Measurements from ENCODE around the gene SLC30A2. TPM values are rescaled to one million over a fixed set of nuclear protein-coding genes. Genes with fewer than 3 reads are reported as not detected.

The SLC30A2 gene
- total and polyA plus RNA-seq, 2 of the 13 experiments (the other 11 are each of a cell fraction or from before 2014, with no cell fraction given): not detected

DNA sequence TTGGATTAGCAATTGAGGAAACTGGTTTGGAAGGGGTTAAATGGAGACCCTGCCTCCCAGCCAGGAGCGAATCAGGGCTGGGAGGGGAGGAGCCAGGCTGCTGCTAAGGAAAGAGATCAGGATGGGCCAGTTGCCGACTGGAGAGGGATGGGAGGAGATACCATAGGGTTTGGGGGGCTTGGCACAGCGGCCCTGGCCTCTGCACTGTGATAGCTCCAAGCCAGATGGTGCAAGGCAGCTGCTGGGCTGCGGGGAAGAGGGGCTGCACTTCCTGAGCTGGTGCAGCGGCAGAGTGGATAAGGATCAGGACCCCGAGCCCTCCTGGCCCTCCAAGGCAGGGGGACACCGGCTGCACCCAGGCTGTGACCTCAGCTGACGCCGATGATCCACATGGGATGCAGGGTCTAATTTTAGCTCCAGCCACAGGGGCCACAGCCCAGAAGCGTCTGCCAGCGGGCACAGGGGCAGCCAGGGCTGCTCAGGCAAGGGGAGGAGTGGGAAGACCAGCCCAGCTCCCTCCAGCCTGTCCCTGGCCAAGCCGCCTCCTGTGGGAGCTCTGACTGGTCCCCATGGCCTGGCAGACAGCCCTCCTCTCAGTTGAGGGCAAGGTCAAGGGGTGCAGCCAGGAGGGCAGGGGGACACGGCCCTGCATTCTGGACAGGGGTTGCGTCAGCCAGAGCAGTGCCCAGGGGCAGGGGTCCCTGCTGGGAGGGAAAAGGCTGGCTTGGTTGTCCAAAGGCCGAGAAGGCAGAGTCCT, 24.1 kb downstream of the SLC30A2 start, which contains the start of gene EXTL1 (continued):
- TF ChIP-seq ZNF589 (CRISPR knock-in tag; conservative IDR thresholded peaks at IDR 0.05) (no peak), ZNF280B (CRISPR knock-in tag; IDR thresholded peaks at IDR 0.05; ENCODE audit: borderline replicate concordance) (no peak), ZMYM3 (CRISPR knock-in tag; IDR thresholded peaks at IDR 0.05) (no peak), MYC (CRISPR knock-in tag; IDR thresholded peaks at IDR 0.05; ENCODE audit: borderline replicate concordance) (no peak; the same call in 1 of the 2 replicates), ZNF598 (CRISPR knock-in tag; IDR thresholded peaks at IDR 0.05; ENCODE audit: borderline replicate concordance) (no peak), NFE2 (CRISPR knock-in tag; IDR thresholded peaks at IDR 0.05) (no peak), ZNF615 (CRISPR knock-in tag; IDR thresholded peaks at IDR 0.05; ENCODE audit: borderline replicate concordance) (no peak), ZNF382 (CRISPR knock-in tag; IDR thresholded peaks at IDR 0.05; ENCODE audit: borderline replicate concordance) (no peak), MXI1 (IDR thresholded peaks at IDR 0.05; ENCODE audit: borderline replicate concordance, low read depth, low read length) (no peak), CEBPG (CRISPR knock-in tag; IDR thresholded peaks at IDR 0.05) (0 out of 2 replicates have a peak, but pooled peaks have one; percentile 58), ZIK1 (CRISPR knock-in tag; IDR thresholded peaks at IDR 0.05; ENCODE audit: borderline replicate concordance, low read depth) (no peak), ZNF605 (CRISPR knock-in tag; IDR thresholded peaks at IDR 0.05) (no peak), ZNF20 (CRISPR knock-in tag; IDR thresholded peaks at IDR 0.05) (no peak), ZNF652 (CRISPR knock-in tag; IDR thresholded peaks at IDR 0.05; ENCODE audit: borderline replicate concordance, low read depth) (peak; percentile 98), RBFOX2 (IDR thresholded peaks at IDR 0.05; ENCODE audit: low read depth, low read length) (peak; percentile 53; the same call in 1 of the 2 replicates), RFX1 (IDR thresholded peaks at IDR 0.05) (no peak), SETDB1 (CRISPR knock-in tag; IDR thresholded peaks at IDR 0.05; ENCODE audit: borderline replicate concordance) (no peak), ATF7 (IDR thresholded peaks at IDR 0.05) (no peak), ATF7 (CRISPR knock-in tag; IDR thresholded peaks at IDR 0.05) (no peak), TOE1 (CRISPR knock-in tag; IDR thresholded peaks at IDR 0.05) (no peak), TEAD2 (CRISPR knock-in tag; IDR thresholded peaks at IDR 0.05) (no peak), LCORL (IDR thresholded peaks at IDR 0.05) (no peak), LCORL (CRISPR knock-in tag; IDR thresholded peaks at IDR 0.05) (peak; percentile 21; the same call in 1 of the 2 replicates), ZBTB39 (CRISPR knock-in tag; IDR thresholded peaks at IDR 0.05) (no peak), ELF3 (CRISPR knock-in tag; IDR thresholded peaks at IDR 0.05) (no peak), HOXA7 (CRISPR knock-in tag; IDR thresholded peaks at IDR 0.05) (no peak), NR2C2 (CRISPR knock-in tag; IDR thresholded peaks at IDR 0.05; ENCODE audit: borderline replicate concordance) (0 out of 2 replicates have a peak, but pooled peaks have one; percentile 31)
- TF ChIP-seq, protein P1, sequence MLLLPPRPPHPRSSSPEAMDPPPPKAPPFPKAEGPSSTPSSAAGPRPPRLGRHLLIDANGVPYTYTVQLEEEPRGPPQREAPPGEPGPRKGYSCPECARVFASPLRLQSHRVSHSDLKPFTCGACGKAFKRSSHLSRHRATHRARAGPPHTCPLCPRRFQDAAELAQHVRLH (CRISPR knock-in tag; IDR thresholded peaks at IDR 0.05; ENCODE audit: borderline replicate concordance, low read depth): no peak
